Gastrocnemius medialis (tissue), 4 donors: Measurements from ENCODE around the gene SAMD10.

Experiments used
- POLR2A ChIP-seq, 2 donors: fragments of 450-650 bp; IDR thresholded peaks; one replicate each; pipeline ENCODE4 v1.6.1; 2017; ENCODE audit warnings: antibody characterized with exemption in 2 of 2, mild to moderate bottlenecking in 2 of 2, moderate library complexity in 2 of 2
- TF ChIP-seq, protein P1 (sequence below), 5 experiments: fragments of 450-650 bp in 3 of 5; fragments of 200-600 bp in 2 of 5; sonication (generic) in 2 of 5; IDR thresholded peaks in 4 of 5; conservative IDR thresholded peaks in 1 of 5; 1 replicate in 4 of 5; 2 replicates in 1 of 5; pipeline ENCODE4 v1.5.1; 2016 to 2019; ENCODE audit warnings: antibody characterized with exemption in 5 of 5, mild to moderate bottlenecking in 3 of 5, moderate library complexity in 3 of 5

DNA sequence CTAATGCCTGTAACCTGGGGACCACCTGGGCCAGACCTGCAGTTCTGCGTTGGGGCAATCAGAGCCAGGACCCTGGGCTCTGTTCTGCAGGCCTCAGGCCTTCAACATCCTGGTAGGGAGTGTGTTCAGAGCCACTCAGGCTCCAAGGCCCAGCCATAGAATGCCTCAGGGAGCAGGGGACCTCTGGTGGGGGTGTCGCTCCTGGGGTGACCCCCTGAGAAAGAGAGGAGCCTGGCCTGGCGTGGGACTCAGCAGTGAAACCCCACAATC is 35.7 kb downstream of the SAMD10 start:
- TF ChIP-seq, protein P1, sequence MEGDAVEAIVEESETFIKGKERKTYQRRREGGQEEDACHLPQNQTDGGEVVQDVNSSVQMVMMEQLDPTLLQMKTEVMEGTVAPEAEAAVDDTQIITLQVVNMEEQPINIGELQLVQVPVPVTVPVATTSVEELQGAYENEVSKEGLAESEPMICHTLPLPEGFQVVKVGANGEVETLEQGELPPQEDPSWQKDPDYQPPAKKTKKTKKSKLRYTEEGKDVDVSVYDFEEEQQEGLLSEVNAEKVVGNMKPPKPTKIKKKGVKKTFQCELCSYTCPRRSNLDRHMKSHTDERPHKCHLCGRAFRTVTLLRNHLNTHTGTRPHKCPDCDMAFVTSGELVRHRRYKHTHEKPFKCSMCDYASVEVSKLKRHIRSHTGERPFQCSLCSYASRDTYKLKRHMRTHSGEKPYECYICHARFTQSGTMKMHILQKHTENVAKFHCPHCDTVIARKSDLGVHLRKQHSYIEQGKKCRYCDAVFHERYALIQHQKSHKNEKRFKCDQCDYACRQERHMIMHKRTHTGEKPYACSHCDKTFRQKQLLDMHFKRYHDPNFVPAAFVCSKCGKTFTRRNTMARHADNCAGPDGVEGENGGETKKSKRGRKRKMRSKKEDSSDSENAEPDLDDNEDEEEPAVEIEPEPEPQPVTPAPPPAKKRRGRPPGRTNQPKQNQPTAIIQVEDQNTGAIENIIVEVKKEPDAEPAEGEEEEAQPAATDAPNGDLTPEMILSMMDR (IDR thresholded peaks at IDR 0.05 in 4 of 5, conservative IDR thresholded peaks at IDR 0.05 in 1 of 5) = no peak
- TF ChIP-seq POLR2A (IDR thresholded peaks at IDR 0.05) = no peak
